HG02970 (cell line): ENCODE measurements around the gene TMA7.

Source experiments
- ATAC-seq: cut with Tn5 transposase; IDR thresholded peaks from one replicate; pipeline ENCODE4 v1.9.1; 2021; ENCODE audit warnings: mild to moderate bottlenecking, moderate library complexity, moderate number of reproducible peaks; ENCODE audit not compliant: unreplicated experiment, low FRiP score

TMA7 gene

DNA sequence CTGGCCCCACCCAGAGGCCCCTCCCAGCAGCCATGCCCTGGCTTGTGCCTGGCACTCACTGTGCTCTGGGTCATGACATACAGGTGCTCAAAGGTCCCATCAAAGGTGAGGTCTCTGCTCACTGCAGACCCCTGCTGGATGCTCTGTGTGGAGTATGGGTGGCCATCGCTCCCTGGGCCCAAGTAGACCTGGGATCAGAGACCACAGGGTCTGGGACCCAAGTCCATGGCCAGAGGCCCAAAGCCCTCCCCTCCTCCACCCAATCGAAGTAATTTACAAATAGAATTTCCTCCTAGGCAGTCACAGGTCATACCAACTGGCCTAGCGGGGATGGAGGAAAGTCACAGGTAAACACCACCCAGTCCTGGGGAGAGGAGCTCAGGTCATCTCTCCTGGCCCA is 17.8 kb upstream of the TMA7 start:
- no peak for ATAC-seq

GRCh38 chr3:48422681-48423080 is 17.4 kb upstream of the TMA7 start:
- ATAC-seq: no peak

GRCh38 chr3:48423241-48423882 is 16.7 kb upstream of the TMA7 start:
- no peak for ATAC-seq

DNA sequence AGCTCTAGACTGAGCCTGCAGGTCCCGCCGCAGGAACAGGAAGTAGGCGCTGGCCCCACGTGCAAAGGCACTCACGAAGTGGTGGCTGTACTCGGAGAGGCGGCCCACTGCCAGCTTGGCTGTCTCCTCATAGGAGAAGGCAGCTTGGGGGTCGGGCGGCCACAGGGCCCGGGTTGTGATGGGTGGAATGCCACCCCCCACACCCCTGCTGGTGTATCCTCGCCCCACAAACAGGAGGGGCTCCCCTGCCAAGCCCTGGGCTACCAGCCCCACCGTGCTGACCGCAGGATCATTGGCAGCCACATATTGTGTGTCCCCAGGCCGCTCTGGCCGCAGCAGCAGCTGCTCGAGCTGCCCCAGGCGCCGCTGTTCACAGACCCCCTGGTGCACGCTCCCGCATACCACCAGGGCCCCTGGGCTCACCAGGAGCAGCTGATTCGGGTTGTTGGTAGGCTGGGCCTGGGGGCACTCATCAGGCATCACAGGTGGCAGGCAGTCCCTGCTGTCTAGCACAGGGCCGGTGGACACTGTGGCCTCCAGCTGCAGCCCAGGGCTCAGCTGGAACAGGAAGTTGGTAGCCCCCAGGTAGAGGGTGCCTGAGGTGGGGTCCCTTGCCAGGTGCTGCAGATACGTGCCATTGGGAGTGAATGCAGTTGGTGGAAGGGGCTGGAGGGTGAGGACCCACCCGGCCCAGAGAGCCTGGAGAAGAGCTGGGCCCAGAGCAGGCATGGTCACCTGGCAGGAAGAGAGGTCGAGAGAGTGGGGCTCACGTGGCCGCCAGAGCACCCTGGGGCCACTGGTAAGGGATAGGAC is 16.0 kb upstream of the TMA7 start:
- no peak for ATAC-seq

- no peak for ATAC-seq
Measured at GRCh38 chr3:48425281-48425812, 14.7 kb upstream of the TMA7 start.

- no peak for ATAC-seq
Measured at GRCh38 chr3:48426401-48426909, 13.6 kb upstream of the TMA7 start.

DNA sequence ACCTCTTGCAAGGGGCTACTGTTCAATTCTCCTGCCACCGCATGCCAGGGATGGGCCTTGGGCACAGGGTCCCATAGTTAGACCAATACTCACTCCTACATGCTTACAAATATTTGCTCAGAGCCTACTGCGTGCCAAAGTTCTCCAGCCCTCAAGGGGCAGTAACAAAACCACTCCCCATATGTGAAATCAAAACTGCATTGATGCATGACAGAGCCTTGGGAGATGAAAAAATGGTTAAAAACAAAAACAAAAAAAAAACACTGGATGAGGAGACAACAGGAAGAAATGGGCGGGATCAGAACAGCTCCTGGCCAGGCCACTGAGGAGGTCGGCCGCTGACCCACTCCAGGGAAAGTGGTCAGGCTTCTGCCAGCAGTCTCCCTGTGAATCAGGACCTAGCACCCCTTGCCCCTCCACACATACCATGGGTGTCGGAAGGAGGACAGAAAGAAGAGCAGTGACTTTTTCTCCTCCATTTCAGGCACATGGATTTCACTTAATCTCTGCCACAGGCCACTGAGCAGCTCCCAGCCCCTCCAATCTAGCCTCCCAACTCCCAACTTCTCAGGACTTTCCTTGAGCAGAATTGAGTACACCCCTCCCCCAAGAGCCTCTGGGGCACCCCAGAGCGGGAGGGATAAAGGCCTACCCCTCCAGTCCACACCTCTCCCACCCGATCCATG is 13.0 kb upstream of the TMA7 start:
- no peak for ATAC-seq

- no peak for ATAC-seq
Measured at GRCh38 chr3:48427630-48427962, 12.5 kb upstream of the TMA7 start.

DNA sequence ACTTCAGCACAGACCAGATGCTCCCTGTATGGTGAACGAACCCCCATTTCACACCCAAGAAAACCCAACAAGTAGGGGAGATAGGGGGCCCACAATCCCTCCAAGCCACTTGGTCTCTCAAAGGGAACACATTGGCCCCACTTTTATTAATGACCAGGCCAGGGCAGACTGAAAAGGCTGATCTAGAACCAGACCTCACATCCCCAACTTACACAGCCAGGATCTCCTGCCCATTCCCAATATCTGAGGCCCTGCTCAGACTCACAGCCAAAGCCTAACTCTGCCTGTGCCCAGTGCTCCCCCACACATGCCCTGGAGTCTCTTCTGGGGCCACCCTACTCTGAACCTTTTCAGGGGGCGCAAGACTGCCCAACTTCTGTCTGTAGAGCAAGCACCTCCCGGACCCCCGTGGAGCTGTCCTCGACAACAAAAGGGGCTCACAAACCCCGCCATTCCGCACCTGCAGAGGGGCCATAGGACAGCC is 11.9 kb upstream of the TMA7 start:
- no peak for ATAC-seq

GRCh38 chr3:48428572-48429316 is 11.3 kb upstream of the TMA7 start:
- ATAC-seq: no peak

DNA sequence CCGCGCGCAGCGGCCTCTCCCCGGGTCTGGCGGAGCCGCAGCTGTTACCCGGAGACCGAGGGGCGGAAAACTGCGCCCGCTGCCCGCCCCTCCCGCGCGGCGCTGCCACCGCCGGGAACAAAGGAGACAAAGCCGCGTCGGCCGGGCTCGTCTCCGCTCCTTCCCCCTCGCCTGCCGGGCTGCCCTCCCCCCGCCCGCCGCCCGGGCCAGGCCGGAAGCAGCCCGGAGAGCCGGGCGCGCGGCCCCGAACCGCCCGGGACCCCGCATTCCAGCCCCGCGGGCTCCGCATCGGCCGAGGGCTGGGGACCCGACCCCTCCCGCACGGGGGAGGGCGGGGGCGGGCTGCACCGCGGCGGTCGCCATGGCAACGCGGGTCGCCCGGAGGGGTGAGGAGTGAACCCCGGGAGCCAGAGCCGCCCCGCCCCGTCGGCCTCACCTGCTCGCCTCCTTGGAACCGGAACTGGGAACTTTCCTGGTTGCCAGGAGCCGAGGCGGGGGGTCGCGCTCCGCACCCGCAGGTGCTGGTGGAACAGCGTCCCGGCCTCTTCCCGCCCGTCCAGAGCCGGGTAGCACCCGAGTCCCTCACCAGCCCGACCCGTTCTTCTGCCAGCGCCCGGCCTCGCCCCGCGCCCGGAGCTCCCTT is 10.6 kb upstream of the TMA7 start:
- no peak for ATAC-seq

- ATAC-seq: no peak
Measured at GRCh38 chr3:48429960-48430707, 9.9 kb upstream of the TMA7 start, which contains the start of gene PLXNB1. TSS of gene PLXNB1 (minus strand) at chr3:48430086. CDS start at chr3:48424611, 5,475 bp downstream.

DNA sequence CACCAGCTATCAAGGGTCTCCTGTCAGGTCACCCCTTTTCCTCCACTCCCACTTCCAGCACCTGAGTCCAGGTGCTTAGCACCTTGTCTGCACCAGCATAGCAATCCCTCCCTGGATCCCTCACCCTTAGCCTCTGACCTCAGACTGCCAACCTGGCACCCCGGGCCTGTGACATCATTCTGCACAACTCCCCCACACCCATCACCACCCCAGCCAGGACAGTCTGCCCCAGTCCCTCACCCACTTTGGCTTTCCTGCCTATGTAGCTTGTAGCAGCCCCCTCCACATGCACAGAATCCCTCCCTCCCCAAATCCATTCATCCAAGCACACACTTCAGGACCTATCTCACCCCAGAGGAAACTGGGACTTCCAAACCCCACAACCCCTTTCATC is 9.4 kb upstream of the TMA7 start:
- ATAC-seq: no peak

- ATAC-seq: no peak
Measured at GRCh38 chr3:48431224-48432029, 8.6 kb upstream of the TMA7 start.

GRCh38 chr3:48432411-48433371 is 7.4 kb upstream of the TMA7 start:
- no peak for ATAC-seq

DNA sequence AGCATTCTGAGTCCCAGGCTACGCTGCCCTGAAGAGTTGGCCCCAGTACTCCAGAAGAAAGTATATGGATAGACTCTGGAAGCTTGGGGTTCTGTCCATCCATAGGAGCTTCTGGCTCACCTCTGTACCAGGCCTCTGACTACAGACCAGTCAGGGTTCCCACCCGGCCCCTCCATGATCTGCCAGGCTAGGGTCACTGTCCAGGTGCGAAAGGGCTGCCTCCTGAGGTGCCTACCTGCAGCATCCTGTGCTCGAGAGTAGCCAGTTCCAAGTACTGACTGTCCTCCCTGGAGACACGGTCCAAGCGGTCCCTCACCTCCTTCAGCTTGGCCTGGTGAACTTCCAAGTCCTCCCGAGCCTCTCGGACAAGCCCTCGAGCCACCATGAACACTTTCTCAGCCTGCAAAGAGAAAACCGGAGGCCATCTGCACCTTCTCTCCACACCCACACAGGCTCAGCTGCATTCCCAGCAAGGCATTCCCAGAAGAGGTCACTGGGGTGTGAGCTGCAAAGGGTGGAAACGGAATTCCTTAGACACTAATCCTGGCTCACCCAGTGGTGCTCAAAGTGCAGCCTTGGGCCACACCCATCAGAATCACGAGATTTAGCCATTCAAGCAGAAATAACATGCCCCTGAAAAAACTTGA is 6.5 kb upstream of the TMA7 start:
- ATAC-seq: no peak
